GM12875 (cell line): ENCODE results near the gene VWA8.
"Not testable (repeated sequence)": the region's sequence is repeated elsewhere in the genome, so short reads cannot be mapped to it uniquely, and the experiment has no call there.

Experiments used
- H3K4me3 ChIP-seq: one replicate; pipeline ENCODE4 v1.5.1; 2011; ENCODE audit warnings: low read depth, low read length, control low read depth
- CTCF ChIP-seq: IDR thresholded peaks from 2 replicates; pipeline ENCODE4 v1.5.1; 2011; ENCODE audit warnings: low read depth, mild to moderate bottlenecking, control low read depth, inconsistent platforms, low read length, moderate library complexity, borderline replicate concordance; ENCODE audit not compliant: insufficient read depth

VWA8 gene

GRCh38 chr13:41541142-41541938, 419.6 kb downstream of the VWA8 start:
- TF ChIP-seq CTCF: no peak

GRCh38 chr13:41540240-41540639, 420.7 kb downstream of the VWA8 start:
- not testable (repeated sequence) for H3K4me3 ChIP-seq

More at GRCh38 chr13:41541142-41541938, 419.6 kb downstream of the VWA8 start:
- no peak overlapping the region for H3K4me3 ChIP-seq

- TF ChIP-seq CTCF: no peak
- H3K4me3 ChIP-seq: no peak overlapping the region
Observed at GRCh38 chr13:41533266-41534052, 427.4 kb downstream of the VWA8 start.

GRCh38 chr13:41528021-41528420, 432.9 kb downstream of the VWA8 start:
- no peak overlapping the region for H3K4me3 ChIP-seq

DNA sequence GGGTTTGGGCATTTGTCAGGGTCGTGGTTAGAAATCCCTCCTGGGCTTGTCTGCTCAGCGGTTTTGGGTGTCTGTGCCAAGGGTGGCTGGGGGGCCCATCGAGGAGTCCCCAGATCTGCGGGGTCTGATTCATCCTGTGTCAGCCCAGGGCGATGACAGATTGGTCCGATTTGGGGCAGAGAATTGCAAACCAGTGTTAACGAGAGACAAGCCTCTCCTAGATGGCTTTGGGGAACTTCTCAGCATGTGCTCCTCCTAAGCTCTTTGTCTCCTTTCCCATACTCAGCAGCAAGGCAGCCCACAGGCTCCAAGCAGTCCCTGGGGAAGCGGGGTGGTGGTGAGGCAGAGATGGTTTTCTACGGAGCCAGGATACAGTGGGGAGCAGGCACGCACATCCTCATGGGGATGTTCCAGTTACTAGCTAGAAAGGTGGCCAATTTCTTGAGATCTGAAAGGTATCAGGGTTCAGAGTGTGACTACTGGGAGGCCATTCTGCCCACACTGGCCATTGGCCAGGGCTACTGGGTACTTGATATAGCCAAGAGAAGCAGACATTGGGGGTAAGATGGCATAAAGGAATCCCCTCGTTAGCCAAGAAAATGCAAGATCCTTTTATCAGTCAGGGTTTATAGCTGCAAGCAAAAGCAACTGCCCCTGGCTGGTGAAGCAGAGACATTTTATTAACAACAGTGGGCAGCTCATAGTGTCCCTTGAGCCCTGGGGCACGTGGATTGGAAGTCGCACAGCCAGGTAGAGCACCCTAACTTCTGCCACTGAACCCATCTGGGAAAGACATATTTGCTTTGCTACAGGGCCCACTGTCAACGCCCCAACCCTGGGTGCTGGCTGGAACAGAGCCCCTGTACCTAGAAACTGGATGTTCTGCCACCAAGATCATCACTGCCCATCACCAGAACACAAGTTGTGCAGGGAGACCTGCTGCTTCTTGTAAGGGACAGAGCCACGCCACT, 440.0 kb downstream of the VWA8 start:
- no peak overlapping the region for H3K4me3 ChIP-seq
- no peak for TF ChIP-seq CTCF

More at GRCh38 chr13:41528021-41528420, 432.9 kb downstream of the VWA8 start:
- no peak for TF ChIP-seq CTCF

DNA sequence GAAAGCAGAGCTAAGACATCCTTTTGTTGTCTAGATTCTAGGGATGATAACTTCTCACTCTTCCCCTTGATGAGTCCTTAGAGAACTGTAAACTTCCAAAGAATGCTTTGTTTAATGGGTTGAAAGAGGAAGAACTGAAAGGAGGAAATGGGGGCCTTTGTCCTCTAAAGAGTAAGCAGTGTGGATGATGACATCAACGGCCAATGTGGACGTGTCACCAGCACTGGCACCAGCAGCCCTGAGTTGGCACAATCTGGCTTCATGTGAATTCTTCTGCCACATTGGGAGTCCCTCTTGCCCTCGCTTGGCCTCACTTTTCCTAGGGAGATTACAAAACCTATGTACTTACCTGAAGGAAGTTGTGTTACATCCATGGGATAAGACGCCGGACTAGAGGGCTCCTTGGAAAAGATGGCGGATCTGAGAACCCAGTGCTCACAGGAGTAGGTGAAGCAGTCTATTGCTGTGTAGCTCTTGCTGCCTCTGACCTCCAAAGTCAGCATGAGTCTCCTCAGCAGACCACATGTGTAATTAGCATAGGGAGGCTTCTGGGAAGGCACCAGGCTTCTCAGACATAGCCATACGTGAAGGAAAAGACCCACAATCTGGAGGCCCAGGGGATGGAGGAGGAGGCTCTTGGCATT, 440.8 kb downstream of the VWA8 start:
- no peak for TF ChIP-seq CTCF
- H3K4me3 ChIP-seq: no peak overlapping the region
